Naive B cell (primary cell): ENCODE data around the gene XRCC5. TPM values are rescaled to one million over a fixed set of nuclear protein-coding genes. Genes with fewer than 3 reads are reported as not detected.
A peak's percentile ranks its signal among the peaks of the same experiment; 100 is the strongest.

Experiments
- ATAC-seq, 2 donors: fragments of 150-1000 bp; cut with Tn5 transposase; 2 replicates each; pipeline ENCODE4 v1.10.0; 2021; ENCODE audit warnings: low read depth in 2 of 2, mild to moderate bottlenecking in 2 of 2, moderate library complexity in 2 of 2
- DNase-seq: peaks from one replicate; pipeline ENCODE4 v3.0.0; 2022
- H3K27ac Mint-ChIP-seq, 6 donors: one replicate each; pipeline ENCODE4 v1.8.0; 2020 to 2022; ENCODE audit warnings: mild to moderate bottlenecking in 6 of 6, mixed read lengths in 6 of 6, moderate library complexity in 5 of 6, inconsistent platforms in 2 of 6
- H3K27me3 Mint-ChIP-seq, 3 donors: one replicate each; pipeline ENCODE4 v1.8.0; 2021 to 2022; ENCODE audit warnings: mixed read lengths in 3 of 3, mild to moderate bottlenecking in 1 of 3
- H3K36me3 Mint-ChIP-seq, 2 donors: one replicate each; pipeline ENCODE4 v1.8.0; 2020 to 2022; ENCODE audit warnings: mixed read lengths in 2 of 2, inconsistent platforms in 1 of 2, mild to moderate bottlenecking in 1 of 2
- H3K4me1 Mint-ChIP-seq, 3 donors: one replicate each; pipeline ENCODE4 v1.8.0; 2020 to 2022; ENCODE audit warnings: mixed read lengths in 3 of 3, inconsistent platforms in 1 of 3, mild to moderate bottlenecking in 1 of 3, moderate library complexity in 1 of 3
- H3K4me3 Mint-ChIP-seq, 8 donors: one replicate each; pipeline ENCODE4 v1.8.0; 2020 to 2022; ENCODE audit warnings: mild to moderate bottlenecking in 8 of 8, mixed read lengths in 8 of 8, moderate library complexity in 8 of 8, inconsistent platforms in 2 of 8
- H3K9me3 Mint-ChIP-seq, 7 donors: one replicate each; pipeline ENCODE4 v1.8.0; 2020 to 2022; ENCODE audit warnings: mixed read lengths in 7 of 7, mild to moderate bottlenecking in 5 of 7, inconsistent platforms in 2 of 7, moderate library complexity in 1 of 7
- polyA plus RNA-seq, 6 donors: library from polyadenylated mRNA; unstranded; fragments of 300-500 nt; fragmentation: Illumina TruSeq; gene quantifications; one replicate each; pipeline ENCODE4 v1.2.3, GENCODE V29; 2021; ENCODE audit warnings: low read depth in 6 of 6

XRCC5 gene
- polyA plus RNA-seq, 6 donors from 2014 or later = 245 to 322 (median 271) TPM

DNA sequence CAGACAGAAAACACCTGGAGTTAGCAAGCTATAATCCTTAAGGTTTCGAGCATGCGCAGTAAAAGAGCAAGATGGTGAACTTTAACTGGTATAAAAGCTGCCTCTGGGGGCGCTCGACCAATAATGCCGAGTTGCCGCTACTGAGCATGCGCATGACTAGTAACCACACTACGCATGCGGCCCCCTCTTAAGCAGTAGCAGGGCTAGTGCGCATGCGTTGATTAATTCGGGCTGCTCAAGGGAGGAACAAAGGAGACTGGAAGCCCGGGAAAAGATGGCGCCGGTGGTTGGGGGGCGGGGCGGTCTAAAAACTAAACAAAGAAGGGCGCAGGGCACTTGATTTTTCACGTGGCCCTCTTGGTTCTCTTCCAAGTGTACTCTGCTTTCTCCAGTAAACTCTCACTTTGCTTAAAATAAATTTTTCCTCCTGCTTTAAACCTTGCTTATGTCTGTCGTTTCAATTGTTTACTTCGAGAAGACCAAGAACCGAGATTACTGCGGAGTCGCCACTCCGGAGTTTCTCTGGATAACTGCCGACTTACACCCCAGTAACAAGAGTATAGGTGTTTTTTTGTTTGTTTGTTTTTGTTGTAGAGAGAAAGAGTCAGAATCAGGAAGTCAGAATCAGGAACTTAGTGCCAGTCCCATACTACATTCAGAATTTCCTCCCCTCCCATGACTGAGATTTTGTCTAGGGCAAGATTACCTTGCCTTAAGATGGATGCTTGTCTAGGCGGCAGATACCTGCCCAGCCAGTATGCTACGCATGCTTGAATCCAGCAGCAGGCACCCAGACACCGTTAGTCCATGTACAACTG is 5.8 kb downstream of the XRCC5 start:
- DNase-seq = peak; percentile 95
- no peaks in the 10 kb centered on the region for H3K9me3 Mint-ChIP-seq
- peaks cover 38 to 69% (median 68%) of the 10 kb centered on the region in 3 donors for H3K4me1 Mint-ChIP-seq
- peak overlapping the region; percentile 97 to 99 (median 98) for H3K27ac Mint-ChIP-seq
- peak; percentile 87 to 89 for ATAC-seq
- H3K4me3 Mint-ChIP-seq = peak overlapping the region; percentile 86 to 97 (median 94)
- peaks cover 23 to 28% of the 10 kb centered on the region in 2 donors for H3K36me3 Mint-ChIP-seq
- no peaks in the 10 kb centered on the region for H3K27me3 Mint-ChIP-seq

DNA sequence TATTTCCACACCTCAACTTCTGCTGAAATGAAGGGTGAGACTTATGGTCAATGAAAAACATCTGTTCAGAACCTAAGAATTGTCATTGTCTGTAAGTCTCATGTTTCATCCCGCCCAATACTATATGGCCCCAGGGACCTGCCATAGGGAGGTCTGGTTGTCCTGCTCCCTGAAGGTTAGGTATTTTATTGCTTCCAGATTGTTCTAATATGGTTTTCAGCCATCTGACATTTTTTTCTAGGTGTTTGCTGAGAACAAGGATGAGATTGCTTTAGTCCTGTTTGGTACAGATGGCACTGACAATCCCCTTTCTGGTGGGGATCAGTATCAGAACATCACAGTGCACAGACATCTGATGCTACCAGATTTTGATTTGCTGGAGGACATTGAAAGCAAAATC is 7.3 kb downstream of the XRCC5 start:
- Mint-ChIP-seq H3K27ac (peak overlapping the region in 2 of 6 donors; percentile 34 to 98), H3K4me1 (peaks cover 37 to 60% (median 55%) of the 10 kb centered on the region in 3 donors), H3K27me3 (no peaks in the 10 kb centered on the region), H3K36me3 (peaks cover 28 to 35% of the 10 kb centered on the region in 2 donors), H3K9me3 (no peaks in the 10 kb centered on the region), H3K4me3 (peak overlapping the region in 6 of 8 donors; percentile 26 to 95 (median 54))
- ATAC-seq (no peak), DNase-seq (no peak)

DNA sequence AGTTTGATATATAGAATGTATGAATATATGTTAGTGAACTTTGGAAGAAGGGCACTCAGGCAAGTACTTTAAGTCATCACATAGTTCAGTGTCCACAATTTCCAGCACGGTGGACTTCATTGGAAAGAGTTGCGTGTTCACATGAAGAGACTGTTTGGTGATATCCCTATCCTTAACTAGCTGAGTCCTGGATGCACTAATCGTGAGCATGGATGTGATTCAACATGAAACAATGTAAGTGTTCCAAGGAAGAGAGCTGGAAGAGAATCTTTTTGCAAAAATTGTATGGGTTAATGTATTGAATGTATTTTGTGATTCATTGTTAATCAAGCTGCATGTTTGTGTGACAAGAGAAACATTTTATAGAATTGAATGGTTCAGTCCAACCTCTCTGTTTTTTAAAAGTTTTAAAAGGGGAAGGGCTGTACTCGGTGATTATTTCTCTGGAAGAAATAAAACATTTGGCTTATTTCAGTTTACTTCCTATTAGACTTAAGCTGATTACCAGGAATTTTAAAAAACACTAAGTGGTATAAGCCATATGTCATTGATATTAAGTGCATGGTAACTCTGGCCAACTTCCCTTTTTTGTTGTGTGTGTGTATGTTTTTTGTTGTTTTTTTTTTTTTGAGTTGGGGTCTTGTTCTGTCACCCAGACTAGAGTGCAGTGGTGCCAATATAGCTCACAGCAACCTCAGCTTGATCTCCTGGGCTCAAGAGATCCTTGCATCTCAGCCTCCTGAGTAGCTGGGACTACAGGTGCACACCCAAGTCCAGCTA is 8.6 kb downstream of the XRCC5 start:
- no peak overlapping the region for H3K4me3 Mint-ChIP-seq
- H3K36me3 Mint-ChIP-seq = peaks cover 26 to 44% of the 10 kb centered on the region in 2 donors
- no peaks in the 10 kb centered on the region for H3K9me3 Mint-ChIP-seq
- H3K4me1 Mint-ChIP-seq = peaks cover 34 to 47% (median 45%) of the 10 kb centered on the region in 3 donors
- no peak for ATAC-seq
- DNase-seq = no peak
- H3K27ac Mint-ChIP-seq = peak overlapping the region in 1 of 6 donors; percentile 34
- no peaks in the 10 kb centered on the region for H3K27me3 Mint-ChIP-seq

DNA sequence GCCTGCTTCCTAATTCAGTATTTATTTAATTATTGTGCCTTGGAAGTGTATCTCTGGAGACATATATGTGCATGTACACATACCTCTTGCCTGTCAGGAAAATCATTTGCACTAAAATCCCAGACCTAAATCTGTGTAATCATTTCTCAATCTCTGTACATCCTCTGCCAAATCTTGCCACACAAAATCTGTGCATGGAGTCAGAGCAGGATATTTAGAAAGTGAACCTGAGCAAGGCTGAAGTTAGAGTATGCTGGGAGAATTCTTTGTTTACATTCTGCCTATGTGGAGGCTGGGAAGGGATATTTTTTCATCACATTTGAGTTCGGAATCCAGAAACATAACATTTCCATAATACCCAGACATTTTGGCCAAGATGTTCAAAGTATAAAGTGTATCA is 9.3 kb downstream of the XRCC5 start:
- Mint-ChIP-seq H3K27me3 (no peaks in the 10 kb centered on the region), H3K27ac (peak overlapping the region in 1 of 6 donors; percentile 81), H3K4me3 (no peak overlapping the region), H3K36me3 (peaks cover 25 to 44% of the 10 kb centered on the region in 2 donors), H3K4me1 (peaks cover 34 to 41% (median 38%) of the 10 kb centered on the region in 3 donors), H3K9me3 (no peaks in the 10 kb centered on the region)
- ATAC-seq (no peak), DNase-seq (no peak)

DNA sequence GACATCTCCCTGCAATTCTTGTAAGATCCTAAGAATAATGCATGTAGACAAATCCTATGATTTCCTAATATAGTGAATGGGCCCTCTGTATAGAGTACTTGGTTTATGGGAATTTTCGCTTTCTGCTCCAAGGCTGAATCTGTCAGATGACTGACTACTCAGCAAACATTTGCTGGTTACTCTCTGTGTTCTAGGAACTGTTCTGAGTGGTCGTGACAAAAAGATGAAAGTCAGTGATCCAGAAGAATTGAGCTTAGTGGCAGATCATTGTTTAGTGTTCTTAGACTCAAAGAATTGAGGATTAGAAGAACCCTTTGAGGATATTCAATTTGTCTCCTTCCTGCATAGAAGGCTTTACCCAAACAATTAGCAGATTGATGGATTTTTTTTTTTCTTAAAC is 10.0 kb downstream of the XRCC5 start:
- Mint-ChIP-seq H3K36me3 (peaks cover 18 to 39% of the 10 kb centered on the region in 2 donors), H3K4me1 (peaks cover 28 to 34% (median 31%) of the 10 kb centered on the region in 3 donors), H3K4me3 (no peak overlapping the region), H3K27ac (no peak overlapping the region), H3K27me3 (no peaks in the 10 kb centered on the region), H3K9me3 (no peaks in the 10 kb centered on the region)
- no peak for DNase-seq
- ATAC-seq = no peak

DNA sequence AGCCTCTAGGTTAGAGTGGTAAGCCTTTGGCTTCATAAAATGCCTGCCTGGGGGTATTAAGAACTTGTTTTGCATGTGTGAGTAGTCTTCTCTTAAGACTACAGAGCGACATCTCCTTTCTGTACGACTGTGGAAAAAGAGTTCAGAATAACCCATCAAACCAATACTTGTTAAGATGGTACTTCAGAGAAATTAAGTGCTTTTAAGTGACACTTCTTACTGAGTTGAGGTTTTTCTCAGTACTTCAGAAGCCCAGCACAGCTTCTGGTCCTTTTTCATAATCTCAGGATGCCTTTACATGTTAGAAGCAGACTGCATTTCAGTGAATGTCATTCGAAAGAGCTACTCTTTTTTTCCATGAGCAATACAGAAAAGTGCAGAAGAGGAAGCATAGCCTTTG is 10.8 kb downstream of the XRCC5 start:
- peaks cover 23 to 26% (median 25%) of the 10 kb centered on the region in 3 donors for H3K4me1 Mint-ChIP-seq
- no peak for ATAC-seq
- H3K4me3 Mint-ChIP-seq = no peak overlapping the region
- DNase-seq = no peak
- peaks cover 12 to 37% of the 10 kb centered on the region in 2 donors for H3K36me3 Mint-ChIP-seq
- no peak overlapping the region for H3K27ac Mint-ChIP-seq
- no peaks in the 10 kb centered on the region for H3K27me3 Mint-ChIP-seq
- H3K9me3 Mint-ChIP-seq = no peaks in the 10 kb centered on the region

DNA sequence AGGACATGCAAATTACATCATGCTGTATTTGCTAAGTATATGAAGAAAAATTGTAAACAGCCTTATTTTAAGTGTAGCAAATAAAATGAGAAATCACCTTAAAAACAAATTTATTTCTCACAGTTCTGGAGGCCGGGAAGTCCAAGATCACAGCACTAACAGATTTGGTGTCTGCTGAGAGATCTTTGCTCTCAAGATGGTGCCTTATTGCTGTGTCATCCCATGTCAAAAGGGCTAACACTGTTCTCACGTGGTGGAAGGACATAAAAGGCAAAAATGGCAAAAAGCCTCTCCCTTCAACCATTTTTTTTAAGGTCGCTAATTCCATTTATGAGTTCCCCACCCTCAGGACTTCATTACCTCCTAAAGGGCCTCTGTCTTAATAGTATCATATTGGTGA is 12.1 kb downstream of the XRCC5 start:
- no peaks in the 10 kb centered on the region for H3K27me3 Mint-ChIP-seq
- peaks cover 12 to 37% of the 10 kb centered on the region in 2 donors for H3K36me3 Mint-ChIP-seq
- no peaks in the 10 kb centered on the region for H3K9me3 Mint-ChIP-seq
- ATAC-seq (no peak), DNase-seq (no peak)
- peak overlapping the region in 2 of 6 donors; percentile 47 to 88 for H3K27ac Mint-ChIP-seq
- H3K4me1 Mint-ChIP-seq = peaks cover 12 to 18% (median 18%) of the 10 kb centered on the region in 3 donors
- no peak overlapping the region for H3K4me3 Mint-ChIP-seq

DNA sequence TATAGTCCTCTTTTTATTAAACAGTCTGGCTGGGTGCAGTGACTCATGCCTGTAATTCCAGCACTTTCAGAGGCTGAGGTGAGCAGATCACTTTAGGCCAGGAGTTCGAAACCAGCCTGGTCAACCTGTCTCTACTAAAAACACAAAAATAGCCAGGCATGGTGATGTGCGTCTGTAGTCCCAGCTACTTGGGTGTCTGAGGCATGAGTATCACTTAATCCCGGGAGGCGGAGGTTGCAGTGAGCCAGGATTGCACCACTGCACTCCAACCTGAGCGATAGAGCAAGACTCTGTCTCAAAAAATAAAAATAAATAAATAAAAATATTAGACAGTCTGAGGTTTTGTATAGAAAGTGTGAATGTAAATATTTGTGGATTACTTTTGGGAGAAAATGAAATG is 17.8 kb downstream of the XRCC5 start:
- Mint-ChIP-seq H3K4me1 (peaks cover 7 to 18% (median 9%) of the 10 kb centered on the region in 3 donors), H3K9me3 (no peaks in the 10 kb centered on the region), H3K4me3 (no peak overlapping the region), H3K36me3 (peaks cover 22 to 34% of the 10 kb centered on the region in 2 donors), H3K27me3 (no peaks in the 10 kb centered on the region), H3K27ac (peak overlapping the region in 1 of 6 donors; percentile 66)
- DNase-seq (no peak), ATAC-seq (no peak)

DNA sequence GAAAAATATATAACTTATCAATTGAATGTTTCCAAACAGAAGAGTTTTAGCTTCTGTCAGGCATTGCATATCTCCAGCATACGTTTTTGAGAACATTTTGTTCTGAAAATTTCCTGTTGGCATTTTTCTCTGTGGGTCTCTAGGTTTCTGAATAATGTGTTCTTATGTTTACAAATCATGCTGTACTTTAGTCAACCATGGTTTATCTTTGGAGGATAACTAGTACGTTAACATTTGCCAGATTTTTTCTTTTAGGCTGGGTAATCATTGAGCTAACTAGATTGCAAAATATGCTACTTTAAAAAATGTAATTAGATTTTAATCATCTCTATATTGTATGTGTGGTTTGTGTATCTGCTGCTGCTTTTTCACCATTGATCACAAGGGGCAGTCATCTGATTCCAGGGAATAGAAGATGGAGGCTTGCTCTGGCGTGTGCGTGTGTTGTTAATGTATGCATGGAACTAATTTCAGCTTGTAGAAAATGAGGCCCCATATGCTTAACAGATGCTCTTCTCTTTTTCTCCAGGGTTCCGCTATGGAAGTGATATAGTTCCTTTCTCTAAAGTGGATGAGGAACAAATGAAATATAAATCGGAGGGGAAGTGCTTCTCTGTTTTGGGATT is 21.3 kb downstream of the XRCC5 start:
- ATAC-seq (no peak), DNase-seq (no peak)
- Mint-ChIP-seq H3K27me3 (no peaks in the 10 kb centered on the region), H3K4me1 (peaks cover 11 to 18% (median 12%) of the 10 kb centered on the region in 3 donors), H3K4me3 (no peak overlapping the region), H3K36me3 (peaks cover 48 to 49% of the 10 kb centered on the region in 2 donors), H3K27ac (no peak overlapping the region), H3K9me3 (no peaks in the 10 kb centered on the region)

DNA sequence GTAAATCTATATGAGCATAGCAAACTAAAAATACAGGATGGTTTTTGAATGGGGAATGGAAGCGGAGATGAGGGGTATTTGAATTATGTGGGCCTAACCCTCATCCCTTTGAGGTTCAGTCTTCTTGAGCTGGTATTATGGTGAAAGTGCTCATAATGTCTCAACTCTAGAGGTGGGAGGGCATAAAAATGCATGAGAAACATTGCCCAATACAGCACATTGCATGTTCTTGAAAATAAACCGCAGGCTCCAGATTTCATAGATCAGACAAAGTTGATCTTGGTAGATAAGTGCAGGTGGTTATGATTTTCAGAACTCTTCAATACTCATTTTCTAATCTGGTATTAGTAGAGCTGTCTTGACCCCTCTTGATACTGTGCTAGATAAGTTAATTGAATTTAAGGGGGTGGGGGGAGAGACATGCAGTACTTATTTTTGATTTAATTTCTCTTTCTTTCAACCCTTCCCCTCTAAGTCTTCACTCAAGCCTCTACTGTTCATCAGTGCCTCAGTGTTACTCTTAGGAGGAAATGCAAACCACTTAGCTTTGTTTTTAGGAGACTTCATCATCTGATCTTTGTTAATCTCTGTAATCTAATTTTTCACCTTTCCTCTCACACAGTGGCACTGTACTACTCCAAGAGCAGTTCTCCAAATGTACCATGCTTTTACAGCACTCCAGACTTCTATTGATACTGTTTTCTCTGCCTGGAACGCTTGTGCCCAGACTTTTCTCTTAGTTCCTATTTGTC is 22.2 kb downstream of the XRCC5 start:
- no peak for DNase-seq
- H3K27me3 Mint-ChIP-seq = no peaks in the 10 kb centered on the region
- no peaks in the 10 kb centered on the region for H3K9me3 Mint-ChIP-seq
- no peak for ATAC-seq
- H3K27ac Mint-ChIP-seq = peak overlapping the region in 2 of 6 donors; percentile 37 to 78
- H3K36me3 Mint-ChIP-seq = peaks cover 48 to 58% of the 10 kb centered on the region in 2 donors
- H3K4me3 Mint-ChIP-seq = no peak overlapping the region
- H3K4me1 Mint-ChIP-seq = peaks cover 11 to 18% (median 12%) of the 10 kb centered on the region in 3 donors

DNA sequence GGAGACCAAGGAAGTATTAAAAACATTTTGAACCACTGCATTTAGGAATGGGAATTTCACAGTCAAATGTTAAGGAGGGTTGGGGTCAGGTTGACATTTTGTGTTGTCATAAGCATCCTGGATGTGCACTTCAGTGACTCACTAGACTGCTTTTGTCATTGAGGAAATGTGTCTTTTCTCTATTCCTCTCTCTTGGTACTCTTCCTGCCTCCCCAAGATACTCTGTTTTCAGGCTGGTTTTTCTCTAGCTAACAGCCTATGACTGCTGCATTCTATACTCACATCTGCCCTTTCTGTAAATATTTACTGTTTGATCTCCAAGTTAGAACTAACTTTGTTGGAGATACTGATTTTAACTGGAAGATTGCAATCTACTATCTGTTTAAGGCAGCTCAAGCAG is 23.4 kb downstream of the XRCC5 start:
- H3K4me3 Mint-ChIP-seq = no peak overlapping the region
- ATAC-seq = no peak
- H3K36me3 Mint-ChIP-seq = peaks cover 46 to 64% of the 10 kb centered on the region in 2 donors
- H3K9me3 Mint-ChIP-seq = no peaks in the 10 kb centered on the region
- no peak for DNase-seq
- H3K4me1 Mint-ChIP-seq = peaks cover 8 to 14% (median 11%) of the 10 kb centered on the region in 3 donors
- H3K27me3 Mint-ChIP-seq = no peaks in the 10 kb centered on the region
- H3K27ac Mint-ChIP-seq = peak overlapping the region in 1 of 6 donors; percentile 21

DNA sequence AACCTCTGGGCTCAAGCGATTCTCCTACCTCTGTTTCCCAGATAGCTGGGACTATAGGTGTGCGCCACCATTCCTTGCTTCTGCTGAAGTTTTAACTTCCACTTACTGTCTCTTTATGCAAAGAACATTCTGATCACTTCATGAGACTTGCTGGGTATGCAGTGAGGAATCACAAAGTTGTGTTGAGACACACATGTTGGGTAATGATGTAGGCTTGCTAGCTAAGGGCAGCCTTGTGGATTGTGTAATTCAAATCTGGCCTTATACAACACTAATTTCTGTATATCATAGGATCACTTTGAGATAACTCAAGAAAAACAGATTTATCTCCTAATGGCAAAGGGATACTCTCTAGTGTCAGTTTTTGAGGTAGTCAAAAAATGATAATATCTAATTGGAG is 24.2 kb downstream of the XRCC5 start:
- no peak for DNase-seq
- H3K4me1 Mint-ChIP-seq = peaks cover 7 to 11% (median 8%) of the 10 kb centered on the region in 3 donors
- H3K27ac Mint-ChIP-seq = peak overlapping the region in 1 of 6 donors; percentile 13
- peaks cover 52 to 58% of the 10 kb centered on the region in 2 donors for H3K36me3 Mint-ChIP-seq
- ATAC-seq = no peak
- H3K9me3 Mint-ChIP-seq = no peaks in the 10 kb centered on the region
- H3K4me3 Mint-ChIP-seq = no peak overlapping the region
- no peaks in the 10 kb centered on the region for H3K27me3 Mint-ChIP-seq
